GM10266 (cell line): ENCODE measurements around the gene PLPPR1.

Source experiments
- DNase-seq: peaks from one replicate; pipeline ENCODE4 v3.0.0; 2012; ENCODE audit errors: extremely low spot score
- TF ChIP-seq, protein P1 (sequence below): IDR thresholded peaks from 2 replicates; pipeline ENCODE4 v1.5.1; 2012; ENCODE audit warnings: mild to moderate bottlenecking, low read depth; ENCODE audit not compliant: control insufficient read depth, insufficient read depth; ENCODE audit errors: missing control alignments

The PLPPR1 gene

DNA sequence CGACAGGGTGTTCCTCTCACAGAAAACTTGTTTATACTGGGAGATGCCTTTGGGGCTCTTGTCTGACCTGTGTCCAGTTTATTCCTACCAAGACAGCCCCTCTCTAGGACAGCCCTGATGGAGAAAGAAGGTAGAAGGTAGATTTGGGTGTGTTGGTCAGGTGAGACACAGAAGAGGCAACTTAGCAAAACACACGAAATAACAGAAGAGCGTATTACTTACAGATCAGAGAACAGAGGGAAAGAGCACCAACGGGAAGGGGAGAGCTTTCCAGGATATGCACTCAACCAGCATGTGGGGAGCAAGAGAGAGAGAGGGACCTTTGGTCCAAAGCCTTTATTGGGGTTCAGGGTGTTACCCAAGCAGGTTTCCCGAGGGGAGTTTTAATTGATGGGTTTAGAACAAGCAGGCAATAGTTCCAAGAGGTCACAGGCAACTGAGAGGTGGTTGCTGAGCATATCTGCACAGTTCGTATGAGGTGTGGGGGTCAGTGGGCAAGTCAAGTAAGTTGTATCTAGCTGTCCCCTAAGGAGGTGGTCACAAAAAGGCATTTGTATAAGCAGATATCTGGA is 324.5 kb downstream of the PLPPR1 start:
- DNase-seq: no peak
- TF ChIP-seq, protein P1, sequence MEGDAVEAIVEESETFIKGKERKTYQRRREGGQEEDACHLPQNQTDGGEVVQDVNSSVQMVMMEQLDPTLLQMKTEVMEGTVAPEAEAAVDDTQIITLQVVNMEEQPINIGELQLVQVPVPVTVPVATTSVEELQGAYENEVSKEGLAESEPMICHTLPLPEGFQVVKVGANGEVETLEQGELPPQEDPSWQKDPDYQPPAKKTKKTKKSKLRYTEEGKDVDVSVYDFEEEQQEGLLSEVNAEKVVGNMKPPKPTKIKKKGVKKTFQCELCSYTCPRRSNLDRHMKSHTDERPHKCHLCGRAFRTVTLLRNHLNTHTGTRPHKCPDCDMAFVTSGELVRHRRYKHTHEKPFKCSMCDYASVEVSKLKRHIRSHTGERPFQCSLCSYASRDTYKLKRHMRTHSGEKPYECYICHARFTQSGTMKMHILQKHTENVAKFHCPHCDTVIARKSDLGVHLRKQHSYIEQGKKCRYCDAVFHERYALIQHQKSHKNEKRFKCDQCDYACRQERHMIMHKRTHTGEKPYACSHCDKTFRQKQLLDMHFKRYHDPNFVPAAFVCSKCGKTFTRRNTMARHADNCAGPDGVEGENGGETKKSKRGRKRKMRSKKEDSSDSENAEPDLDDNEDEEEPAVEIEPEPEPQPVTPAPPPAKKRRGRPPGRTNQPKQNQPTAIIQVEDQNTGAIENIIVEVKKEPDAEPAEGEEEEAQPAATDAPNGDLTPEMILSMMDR: no peak

DNA sequence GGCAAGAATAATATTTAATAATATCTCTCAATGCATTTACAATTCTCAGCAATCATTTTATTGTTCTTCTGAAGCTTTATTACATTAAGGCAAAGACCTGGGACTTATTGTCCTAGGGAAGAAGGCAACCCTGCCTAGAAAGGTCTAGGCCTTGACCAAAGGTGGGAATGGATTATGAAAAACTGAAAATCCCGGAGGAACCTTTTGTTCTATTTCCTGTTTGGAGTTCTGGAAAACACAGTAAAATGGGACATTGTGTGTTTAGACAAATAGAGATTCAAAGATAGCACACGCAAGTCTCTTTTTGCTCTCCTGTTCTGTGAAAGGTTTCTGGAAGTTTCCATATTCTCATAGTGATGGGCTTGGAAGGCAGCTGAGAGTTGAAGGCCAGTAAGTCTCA is 325.2 kb downstream of the PLPPR1 start:
- TF ChIP-seq, protein P1: no peak

DNA sequence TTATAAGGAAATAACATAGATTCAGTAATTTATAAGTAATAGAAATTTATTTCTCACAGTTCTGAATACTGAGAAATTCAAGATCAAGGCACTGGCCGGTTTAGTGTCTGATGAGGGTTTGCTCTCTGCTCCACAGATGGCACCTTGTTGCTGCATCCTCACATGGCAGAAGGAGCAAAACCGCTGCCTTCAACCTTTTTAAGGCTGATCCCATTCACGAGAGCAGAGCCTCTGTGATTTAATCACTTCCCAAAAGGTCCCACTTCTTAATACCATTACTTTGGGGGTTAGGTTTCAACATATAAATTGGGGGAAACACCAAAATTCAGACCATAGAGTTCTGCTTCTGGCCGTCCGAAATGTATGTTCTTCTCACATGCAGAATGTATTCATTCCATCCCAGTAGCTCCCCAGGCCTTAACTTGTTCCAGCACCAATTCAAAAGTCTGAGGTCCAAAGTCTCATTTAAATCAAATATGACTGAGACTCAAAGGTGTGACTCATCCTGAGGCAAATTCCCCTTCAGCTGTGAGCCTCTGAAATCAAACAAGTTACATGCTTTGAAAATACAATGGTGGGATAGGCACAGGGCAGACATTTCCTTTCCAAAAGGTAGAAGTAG is 325.7 kb downstream of the PLPPR1 start:
- TF ChIP-seq, protein P1: no peak
- DNase-seq: no peak

More for the DNA sequence above, 325.2 kb downstream of the PLPPR1 start:
- no peak for DNase-seq

DNA sequence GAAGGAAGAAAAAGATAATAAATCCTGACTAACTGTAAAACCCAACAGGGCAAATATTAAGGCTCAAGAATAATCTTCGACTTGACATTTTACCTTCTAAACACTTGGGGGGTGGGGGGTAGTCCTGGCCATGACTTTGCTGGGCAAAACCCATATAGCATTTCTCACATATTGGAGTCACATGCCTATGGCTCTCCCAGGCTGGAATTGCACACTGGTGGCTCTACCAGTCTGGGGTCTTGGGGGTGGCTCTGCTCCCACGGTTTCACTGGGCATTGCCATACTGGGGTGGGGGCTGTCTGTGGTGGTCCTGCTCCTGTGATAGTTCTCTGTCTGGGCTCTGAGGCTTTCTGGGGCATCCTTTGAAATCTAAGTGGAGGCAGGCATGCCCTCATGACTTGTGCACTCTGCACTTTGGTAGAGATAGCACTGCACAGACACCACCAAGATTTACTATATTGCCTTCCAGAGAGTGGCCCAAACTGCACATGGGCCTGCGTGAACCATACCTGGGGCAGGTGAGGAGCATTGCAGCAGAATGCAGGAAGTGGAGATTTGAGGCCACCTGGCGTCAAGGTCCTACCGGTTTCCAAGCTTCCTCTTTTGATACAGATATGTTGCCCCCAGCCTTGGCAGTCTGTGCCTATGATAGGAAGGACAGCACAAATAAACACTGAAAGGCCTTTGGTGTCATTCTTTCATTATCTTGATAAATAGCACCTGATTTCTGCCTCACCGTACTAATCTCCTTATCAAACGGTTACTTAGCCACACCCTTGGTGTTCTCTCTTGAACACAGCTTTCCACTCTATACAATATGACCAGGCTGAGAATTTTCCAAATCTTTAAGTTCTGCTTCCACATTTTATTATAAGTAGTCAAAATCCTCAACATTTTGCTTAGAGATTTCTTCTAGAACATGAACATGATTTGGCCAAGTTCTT is 326.5 kb downstream of the PLPPR1 start:
- TF ChIP-seq, protein P1: no peak
- no peak for DNase-seq

DNA sequence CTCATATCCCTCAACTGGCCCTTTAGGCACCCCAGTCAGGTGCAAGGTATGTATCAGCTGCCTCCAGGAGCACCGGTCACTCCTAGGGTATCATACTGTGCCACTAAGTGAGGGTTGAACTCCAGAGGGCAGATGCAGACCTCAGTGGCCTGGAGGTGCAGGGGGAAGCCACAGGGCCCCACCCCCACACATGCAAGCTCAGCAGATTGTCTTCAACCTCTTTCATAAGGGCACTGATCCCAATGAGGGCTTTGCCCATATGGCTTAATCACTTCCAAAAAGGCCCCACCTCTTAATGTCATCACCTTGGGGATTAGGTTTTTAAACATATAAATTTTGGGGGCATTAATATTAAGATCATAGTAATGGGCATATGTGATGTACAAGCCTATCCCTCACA is 328.1 kb downstream of the PLPPR1 start:
- TF ChIP-seq, protein P1: no peak
- DNase-seq: no peak

DNA sequence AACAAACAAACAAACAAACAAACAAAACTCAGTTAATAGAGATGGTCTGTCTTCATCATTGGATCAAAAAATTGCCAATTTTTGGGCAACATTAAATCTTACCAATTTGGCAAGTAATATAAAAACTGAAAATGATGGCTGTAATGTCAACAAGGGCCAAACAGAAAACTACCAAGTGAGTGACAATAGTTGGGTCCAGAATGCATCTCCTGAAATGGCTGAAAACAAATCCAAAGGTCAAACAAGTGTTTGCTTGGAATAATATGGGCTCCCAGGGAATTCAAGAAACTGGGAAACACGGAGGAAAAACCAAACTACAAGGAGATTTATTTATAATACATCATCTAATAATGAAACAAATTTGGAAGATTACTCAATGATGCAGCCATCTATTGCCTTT is 331.2 kb downstream of the PLPPR1 start:
- DNase-seq: no peak
- TF ChIP-seq, protein P1: no peak
